ENCODE data around the gene DLEC1.

Gene DLEC1

DNA sequence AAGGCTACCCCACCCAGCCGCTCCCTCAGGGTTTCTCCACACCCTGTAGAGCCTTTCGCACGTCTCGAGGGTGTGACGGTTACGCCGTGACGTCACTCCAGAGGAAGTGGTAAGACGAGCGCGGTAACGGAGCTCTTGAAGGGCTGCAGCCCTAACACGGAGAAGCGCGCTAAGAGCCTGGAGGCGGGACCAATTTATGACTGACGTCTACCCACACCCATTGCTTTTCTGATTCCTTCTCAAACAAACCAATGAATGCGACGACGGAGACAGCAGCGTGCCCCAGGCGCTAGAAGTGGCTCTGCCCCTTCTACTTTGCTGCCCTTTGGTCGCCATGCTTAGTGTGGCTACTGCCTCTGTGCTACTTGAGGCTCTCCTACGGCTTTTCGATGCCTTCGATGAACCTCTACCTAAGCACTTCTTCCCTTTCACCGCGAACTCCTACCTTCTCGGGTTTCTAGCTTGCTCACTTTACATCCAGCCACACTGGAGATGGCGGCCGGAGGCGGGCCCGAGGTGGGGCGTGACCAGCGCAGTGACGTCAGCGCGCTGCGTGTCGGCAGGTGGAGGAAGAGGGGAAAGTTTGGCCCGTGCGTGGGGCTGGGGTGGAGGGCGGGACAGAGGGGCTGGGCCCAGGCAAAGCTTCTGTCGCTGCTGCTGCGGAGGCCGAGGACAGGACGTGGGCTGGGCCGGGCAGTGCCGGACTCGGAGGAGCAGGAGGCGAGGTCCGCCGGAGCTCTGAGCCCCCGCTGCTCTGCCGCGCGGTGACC is 126.1 kb downstream of the DLEC1 start, which contains the start of gene OXSR1:
Gene OXSR1, plus strand, starts transcription at position 586 of the 770 bp plus-strand sequence. CDS start 340 bp downstream, outside the sequence.
- no peak for TF ChIP-seq CTCF (IDR thresholded peaks at IDR 0.05; ENCODE audit: borderline replicate concordance, extremely low read depth, low read length, poor library complexity, severe bottlenecking)
- TF ChIP-seq EZH2 (IDR thresholded peaks at IDR 0.05; ENCODE audit: borderline replicate concordance, low read depth, low read length, severe bottlenecking): no peak
- Histone ChIP-seq H3K27ac (ENCODE audit: low read length) (peak within 1 kb of the TSS; percentile 100), H4K20me1 (ENCODE audit: insufficient read depth, low read length) (peaks cover 13% of the 10 kb centered on the region), H3K4me2 (ENCODE audit: insufficient read depth, low read length) (peak within 1 kb of the TSS; percentile 72), H2AFZ (ENCODE audit: low read depth, low read length) (peak within 1 kb of the TSS; percentile 96), H3K4me1 (ENCODE audit: insufficient read depth, low read length) (peaks cover 37% of the 10 kb centered on the region), H3K4me3 (ENCODE audit: low read depth in 1 of 2, low read length in 2 of 2) (peak within 1 kb of the TSS; percentile 70 to 79), H3K9me3 (ENCODE audit: insufficient read depth, low read length, severe bottlenecking) (no peaks in the 10 kb centered on the region), H3K27me3 (ENCODE audit: insufficient read depth, low read length, poor library complexity) (no peaks in the 10 kb centered on the region), H3K9ac (ENCODE audit: low read depth, low read length) (peak within 1 kb of the TSS; percentile 78), H3K79me2 (ENCODE audit: insufficient read depth, low read length) (peaks cover 48% of the 10 kb centered on the region), H3K36me3 (ENCODE audit: insufficient read depth, low read length) (no peaks in the 10 kb centered on the region; the same call in 1 of the 2 replicates)
- peak; percentile 99 for DNase-seq
- peak; percentile 92 for ATAC-seq (ENCODE audit: insufficient read depth, low read depth)

- Histone ChIP-seq H3K4me2 (ENCODE audit: insufficient read depth, low read length) (peak overlapping the region; percentile 72), H2AFZ (ENCODE audit: low read depth, low read length) (peak overlapping the region; percentile 96), H3K79me2 (ENCODE audit: insufficient read depth, low read length) (peaks cover 56% of the 10 kb centered on the region), H3K9ac (ENCODE audit: low read depth, low read length) (peak overlapping the region; percentile 78), H3K27me3 (ENCODE audit: insufficient read depth, low read length, poor library complexity) (no peaks in the 10 kb centered on the region), H3K27ac (ENCODE audit: low read length) (peak overlapping the region; percentile 100), H3K9me3 (ENCODE audit: insufficient read depth, low read length, severe bottlenecking) (no peaks in the 10 kb centered on the region), H3K4me1 (ENCODE audit: insufficient read depth, low read length) (peaks cover 42% of the 10 kb centered on the region), H3K4me3 (ENCODE audit: low read depth in 1 of 2, low read length in 2 of 2) (peak overlapping the region; percentile 70 to 79), H4K20me1 (ENCODE audit: insufficient read depth, low read length) (peaks cover 18% of the 10 kb centered on the region), H3K36me3 (ENCODE audit: insufficient read depth, low read length) (no peaks in the 10 kb centered on the region; the same call in 1 of the 2 replicates)
- DNase-seq (no peak), ATAC-seq (ENCODE audit: insufficient read depth, low read depth) (peak; percentile 20)
- no peak for TF ChIP-seq CTCF (IDR thresholded peaks at IDR 0.05; ENCODE audit: borderline replicate concordance, extremely low read depth, low read length, poor library complexity, severe bottlenecking)
- no peak for TF ChIP-seq EZH2 (IDR thresholded peaks at IDR 0.05; ENCODE audit: borderline replicate concordance, low read depth, low read length, severe bottlenecking)
These were observed 126.8 kb downstream of the DLEC1 start for GRCh38 chr3:38165722-38166387.

GRCh38 chr3:38167591-38167990 is 128.6 kb downstream of the DLEC1 start:
- H3K4me1 ChIP-seq (ENCODE audit: insufficient read depth, low read length): peaks cover 53% of the 10 kb centered on the region
- peak overlapping the region in 1 of 2 experiments; percentile 70; a peak in 2 of 4 replicates for H3K4me3 ChIP-seq (ENCODE audit: low read depth in 1 of 2, low read length in 2 of 2)
- peak overlapping the region; percentile 72 for H3K4me2 ChIP-seq (ENCODE audit: insufficient read depth, low read length)
- DNase-seq (no peak), ATAC-seq (ENCODE audit: insufficient read depth, low read depth) (no peak)
- peaks cover 33% of the 10 kb centered on the region for H4K20me1 ChIP-seq (ENCODE audit: insufficient read depth, low read length)
- H3K9me3 ChIP-seq (ENCODE audit: insufficient read depth, low read length, severe bottlenecking): no peaks in the 10 kb centered on the region
- H2AFZ ChIP-seq (ENCODE audit: low read depth, low read length): no peak overlapping the region
- H3K27ac ChIP-seq (ENCODE audit: low read length): no peak overlapping the region
- no peaks in the 10 kb centered on the region for H3K27me3 ChIP-seq (ENCODE audit: insufficient read depth, low read length, poor library complexity)
- no peaks in the 10 kb centered on the region; the same call in 1 of the 2 replicates for H3K36me3 ChIP-seq (ENCODE audit: insufficient read depth, low read length)
- H3K9ac ChIP-seq (ENCODE audit: low read depth, low read length): peak overlapping the region; percentile 78; the same call in 1 of the 2 replicates
- peaks cover 73% of the 10 kb centered on the region for H3K79me2 ChIP-seq (ENCODE audit: insufficient read depth, low read length)
- no peak for TF ChIP-seq CTCF (IDR thresholded peaks at IDR 0.05; ENCODE audit: borderline replicate concordance, extremely low read depth, low read length, poor library complexity, severe bottlenecking)
- TF ChIP-seq EZH2 (IDR thresholded peaks at IDR 0.05; ENCODE audit: borderline replicate concordance, low read depth, low read length, severe bottlenecking): no peak
